Stimulated activated CD4-positive, alpha-beta T cell treated with anti-CD3 and anti-CD28 coated beads, Interleukin-4, amount 100 ng/mL, for 1 hour (primary cell): Measurements from ENCODE around the gene JPH3.

Experiments used
- DNase-seq: peaks from one replicate; pipeline ENCODE4 v3.0.0-alpha.2; 2020

JPH3 gene

GRCh38 chr16:87628246-87628923 lies 26.1 kb downstream of the JPH3 start:
- DNase-seq = no peak

GRCh38 chr16:87628940-87629339 lies 26.6 kb downstream of the JPH3 start:
- no peak for DNase-seq

- no peak for DNase-seq
Measured at GRCh38 chr16:87631067-87631466, 28.8 kb downstream of the JPH3 start.

GRCh38 chr16:87634411-87634810 lies 32.1 kb downstream of the JPH3 start:
- DNase-seq = no peak

- peak; percentile 78 for DNase-seq
Measured at GRCh38 chr16:87635541-87636049, 33.3 kb downstream of the JPH3 start.

GRCh38 chr16:87636050-87636684 lies 33.9 kb downstream of the JPH3 start:
- DNase-seq = peak; percentile 85

- DNase-seq = no peak
Measured at GRCh38 chr16:87636741-87637140, 34.4 kb downstream of the JPH3 start.

GRCh38 chr16:87637357-87637756 lies 35.0 kb downstream of the JPH3 start:
- no peak for DNase-seq

- DNase-seq = no peak
Measured at GRCh38 chr16:87638736-87639135, 36.4 kb downstream of the JPH3 start.

GRCh38 chr16:87641721-87642120 lies 39.4 kb downstream of the JPH3 start:
- DNase-seq = no peak

- DNase-seq = no peak
Measured at GRCh38 chr16:87642491-87642890, 40.2 kb downstream of the JPH3 start.

GRCh38 chr16:87644186-87644585 lies 41.9 kb downstream of the JPH3 start:
- DNase-seq = no peak

- DNase-seq = no peak
Measured at GRCh38 chr16:87644596-87644995, 42.3 kb downstream of the JPH3 start.

- DNase-seq = no peak
Measured at GRCh38 chr16:87645802-87646201, 43.5 kb downstream of the JPH3 start.

GRCh38 chr16:87647431-87648185 lies 45.3 kb downstream of the JPH3 start:
- DNase-seq = no peak

GRCh38 chr16:87648236-87648635 lies 45.9 kb downstream of the JPH3 start:
- no peak for DNase-seq

- DNase-seq = no peak
Measured at GRCh38 chr16:87648698-87649487, 46.6 kb downstream of the JPH3 start.

- no peak for DNase-seq
Measured at GRCh38 chr16:87652386-87652785, 50.1 kb downstream of the JPH3 start.

GRCh38 chr16:87652799-87653198 lies 50.5 kb downstream of the JPH3 start:
- no peak for DNase-seq

- DNase-seq = no peak
Measured at GRCh38 chr16:87653234-87653633, 50.9 kb downstream of the JPH3 start.

- no peak for DNase-seq
Measured at GRCh38 chr16:87654826-87655225, 52.5 kb downstream of the JPH3 start.

GRCh38 chr16:87656328-87656727 lies 54.0 kb downstream of the JPH3 start:
- no peak for DNase-seq

GRCh38 chr16:87657621-87658192 lies 55.4 kb downstream of the JPH3 start:
- DNase-seq = no peak
